Calu3 (cell line): Measurements from ENCODE around the gene UTP14C. TPM values are rescaled to one million over a fixed set of nuclear protein-coding genes. Genes with fewer than 3 reads are reported as not detected.
A peak's percentile ranks its signal among the peaks of the same experiment; 100 is the strongest.

Source experiments
- Bru-seq: library from RNA; stranded (reverse); fragments of 400-500 nt; gene quantifications from one replicate; lab custom pipeline; 2021; lab: Mats Ljungman, UMichigan
- BruChase-seq, 2 experiments: library from RNA; stranded (reverse); fragments of 400-500 nt; gene quantifications; one replicate each; lab custom pipeline; 2021; lab: Mats Ljungman, UMichigan
- BruUV-seq: library from RNA; stranded (reverse); fragments of 400-500 nt; replicated peaks from 2 replicates; lab custom pipeline; 2021; lab: Mats Ljungman, UMichigan
- CTCF ChIA-PET: fragments of 300-600 bp; sonication (Branson Sonifier 250); formaldehyde crosslinking; loops from one replicate; lab custom pipeline; 2022; ENCODE audit warnings: antibody characterized with exemption; lab: Charles Lee
- DNase-seq: peaks from one replicate; pipeline ENCODE4 v3.0.0; 2022
- H3K27ac Mint-ChIP-seq: one replicate; pipeline ENCODE4 v1.8.0; 2022; ENCODE audit warnings: mixed read lengths; ENCODE audit not compliant: unreplicated experiment
- H3K27me3 Mint-ChIP-seq: one replicate; pipeline ENCODE4 v1.8.0; 2022; ENCODE audit warnings: mixed read lengths; ENCODE audit not compliant: unreplicated experiment
- H3K36me3 Mint-ChIP-seq: one replicate; pipeline ENCODE4 v1.8.0; 2022; ENCODE audit warnings: mild to moderate bottlenecking, moderate library complexity, mixed read lengths; ENCODE audit not compliant: insufficient read depth, unreplicated experiment
- H3K4me1 Mint-ChIP-seq: one replicate; pipeline ENCODE4 v1.8.0; 2022; ENCODE audit warnings: mild to moderate bottlenecking, low read depth, mixed read lengths; ENCODE audit not compliant: unreplicated experiment
- H3K4me3 Mint-ChIP-seq: one replicate; pipeline ENCODE4 v1.8.0; 2022; ENCODE audit warnings: mild to moderate bottlenecking, low read depth, moderate library complexity, mixed read lengths; ENCODE audit not compliant: unreplicated experiment
- H3K9me3 Mint-ChIP-seq: one replicate; pipeline ENCODE4 v1.8.0; 2022; ENCODE audit warnings: low read depth, mixed read lengths; ENCODE audit not compliant: unreplicated experiment
- CTCF ChIP-seq: fragments of 200-600 bp; IDR thresholded peaks from one replicate; pipeline ENCODE4 v1.8.0; 2022; ENCODE audit warnings: antibody characterized with exemption; ENCODE audit not compliant: unreplicated experiment
- intact Hi-C: fragments of 100-400 bp; cut with micrococcal nuclease; formaldehyde crosslinking; loops from one replicate; pipeline ENCODE4 v1.10.0; 2022; ENCODE audit not compliant: unreplicated experiment
- long read RNA-seq: library from polyadenylated mRNA; stranded (forward); transcript quantifications from one replicate; pipeline ENCODE4 v2.0.0, GENCODE V29; 2022
- total RNA-seq: library from RNA; stranded (reverse); gene quantifications from 2 replicates; pipeline ENCODE4 v1.2.3, GENCODE V29; 2022

The UTP14C gene, protein sequence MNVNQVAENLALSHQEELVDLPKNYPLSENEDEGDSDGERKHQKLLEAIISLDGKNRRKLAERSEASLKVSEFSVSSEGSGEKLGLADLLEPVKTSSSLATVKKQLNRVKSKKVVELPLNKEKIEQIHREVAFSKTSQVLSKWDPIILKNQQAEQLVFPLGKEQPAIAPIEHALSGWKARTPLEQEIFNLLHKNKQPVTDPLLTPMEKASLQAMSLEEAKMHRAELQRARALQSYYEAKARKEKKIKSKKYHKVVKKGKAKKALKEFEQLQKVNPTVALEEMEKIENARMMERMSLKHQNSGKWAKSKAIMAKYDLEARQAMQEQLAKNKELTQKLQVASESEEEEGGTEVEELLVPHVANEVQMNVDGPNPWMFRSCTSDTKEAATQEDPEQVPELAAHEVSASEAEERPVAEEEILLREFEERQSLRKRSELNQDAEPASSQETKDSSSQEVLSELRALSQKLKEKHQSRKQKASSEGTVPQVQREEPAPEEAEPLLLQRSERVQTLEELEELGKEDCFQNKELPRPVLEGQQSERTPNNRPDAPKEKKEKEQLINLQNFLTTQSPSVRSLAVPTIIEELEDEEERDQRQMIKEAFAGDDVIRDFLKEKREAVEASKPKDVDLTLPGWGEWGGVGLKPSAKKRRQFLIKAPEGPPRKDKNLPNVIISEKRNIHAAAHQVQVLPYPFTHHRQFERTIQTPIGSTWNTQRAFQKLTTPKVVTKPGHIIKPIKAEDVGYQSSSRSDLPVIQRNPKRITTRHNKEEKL
- total RNA-seq, result 12.4 and 13.6 TPM in 2 replicates
- Bru-seq, nascent RNA, result percentile 77 among the genes with signal in this experiment
- percentile 96 among the genes with signal in this experiment for BruChase-seq, experiment 1, labeled RNA remaining after a 6-hour chase
- percentile 97 among the genes with signal in this experiment for BruChase-seq, experiment 2, labeled RNA remaining after a 2-hour chase
- long read RNA-seq, partial matches to known transcripts, result 0 of 8 reads
- long read RNA-seq, other reads (novel, unspliced or antisense), result 8 of 8 reads

DNA sequence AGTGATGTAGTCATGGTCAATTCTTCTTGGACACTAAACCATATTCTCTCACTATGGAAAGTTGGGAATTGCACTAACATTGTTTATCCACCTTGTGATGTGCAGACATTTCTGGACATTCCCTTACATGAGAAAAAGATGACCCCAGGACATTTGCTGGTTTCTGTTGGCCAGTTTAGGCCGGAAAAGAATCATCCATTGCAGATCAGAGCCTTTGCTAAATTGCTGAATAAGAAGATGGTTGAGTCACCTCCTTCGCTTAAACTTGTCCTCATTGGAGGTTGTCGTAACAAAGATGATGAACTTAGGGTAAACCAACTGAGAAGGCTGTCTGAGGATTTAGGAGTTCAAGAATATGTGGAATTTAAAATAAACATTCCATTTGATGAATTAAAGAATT lies at the start of gene UTP14C:
TSS of gene UTP14C (plus strand) at position 211 of the 400 bp plus-strand sequence. CDS start 4,114 bp downstream, outside the sequence.
- CTCF ChIA-PET, result no interaction called here

DNA sequence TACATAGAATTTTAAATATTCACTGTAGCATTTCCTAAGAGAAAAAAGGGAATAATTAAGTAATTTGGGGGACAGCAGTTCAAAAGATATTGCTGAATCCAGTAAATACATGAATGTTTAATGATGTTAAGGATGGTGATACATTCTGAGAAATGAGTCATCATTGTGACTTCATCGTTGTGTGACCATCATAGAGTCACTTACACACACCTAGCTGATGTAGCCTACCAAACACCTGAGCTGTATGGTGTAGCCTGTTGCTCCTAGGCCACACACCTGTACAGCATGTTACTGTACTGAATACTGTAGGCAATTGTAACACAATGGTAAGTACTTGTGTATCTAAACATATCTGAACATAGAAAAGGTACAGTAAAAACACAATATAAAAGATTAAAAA lies 48.1 kb upstream of the UTP14C start:
- TF ChIP-seq CTCF, result no peak
- no peaks in the 10 kb centered on the region for H3K27me3 Mint-ChIP-seq
- CTCF ChIA-PET, result no interaction called here
- H3K4me1 Mint-ChIP-seq, result peaks cover 8% of the 10 kb centered on the region
- no peak overlapping the region for H3K27ac Mint-ChIP-seq
- H3K36me3 Mint-ChIP-seq, result no peaks in the 10 kb centered on the region
- H3K4me3 Mint-ChIP-seq, result no peak overlapping the region
- intact Hi-C loops, result no loop called here
- no peak for DNase-seq
- peaks cover 3% of the 10 kb centered on the region for H3K9me3 Mint-ChIP-seq
- no TSS peak for BruUV-seq

More for the DNA sequence above, at the start of gene UTP14C:
- Mint-ChIP-seq H3K4me1 (no peaks in the 10 kb centered on the region), H3K27me3 (no peaks in the 10 kb centered on the region), H3K9me3 (peaks cover 19% of the 10 kb centered on the region), H3K4me3 (no peak within 1 kb of the TSS), H3K36me3 (peaks cover 40% of the 10 kb centered on the region), H3K27ac (no peak within 1 kb of the TSS)
- DNase-seq, result no peak
- TF ChIP-seq CTCF, result no peak
- intact Hi-C loops, result no loop called here
- BruUV-seq, result no TSS peak

- no peaks in the 10 kb centered on the region for H3K27me3 Mint-ChIP-seq
- intact Hi-C loops, result no loop called here
Observed at GRCh38 chr13:51976890-51977289, 47.6 kb upstream of the UTP14C start.

More at GRCh38 chr13:51976890-51977289, 47.6 kb upstream of the UTP14C start:
- peaks cover 3% of the 10 kb centered on the region for H3K9me3 Mint-ChIP-seq
- CTCF ChIA-PET, result no interaction called here
- H3K27ac Mint-ChIP-seq, result no peak overlapping the region
- H3K4me3 Mint-ChIP-seq, result no peak overlapping the region
- H3K36me3 Mint-ChIP-seq, result no peaks in the 10 kb centered on the region
- H3K4me1 Mint-ChIP-seq, result peaks cover 6% of the 10 kb centered on the region
- no peak for TF ChIP-seq CTCF
- DNase-seq, result no peak
- no TSS peak for BruUV-seq
